Ovary (tissue), 9 donors: ENCODE data around the gene DAP3. TPM values are rescaled to one million over a fixed set of nuclear protein-coding genes. Genes with fewer than 3 reads are reported as not detected.

Experiments
- DNase-seq, 5 donors: peaks; one replicate each; pipeline ENCODE4 v3.0.0-alpha.2; 2019 to 2020
- H3K27ac ChIP-seq, 2 donors: fragments of 200-600 bp; one replicate each; pipeline versions ENCODE4 v1.5.1 to v1.8.0; 2019 to 2022
- H3K27me3 ChIP-seq: fragments of 200-600 bp; one replicate; pipeline ENCODE4 v1.8.0; 2022
- H3K36me3 ChIP-seq: fragments of 200-600 bp; sonication (generic); one replicate; pipeline ENCODE4 v1.5.1; 2019
- H3K4me1 ChIP-seq: one replicate; pipeline ENCODE4 v1.8.1; 2013; ENCODE audit warnings: mild to moderate bottlenecking, moderate library complexity; ENCODE audit not compliant: insufficient read depth
- H3K4me3 ChIP-seq: fragments of 200-600 bp; sonication (generic); one replicate; pipeline ENCODE4 v1.5.1; 2017
- H3K9me3 ChIP-seq, 2 donors: fragments of 200-600 bp in 1 of 2; sonication (generic) in 1 of 2; one replicate each; pipeline versions ENCODE4 v1.5.1 to v1.8.1; 2013 to 2019; ENCODE audit warnings: mild to moderate bottlenecking in 1 of 2, moderate library complexity in 1 of 2
- EP300 ChIP-seq: sonication (generic); formaldehyde crosslinking; IDR thresholded peaks from one replicate; pipeline ENCODE4 v1.6.1; 2017; ENCODE audit warnings: antibody characterized with exemption
- POLR2A ChIP-seq: fragments of 450-650 bp; IDR thresholded peaks from one replicate; pipeline ENCODE4 v1.6.1; 2017; ENCODE audit warnings: antibody characterized with exemption, mild to moderate bottlenecking, moderate library complexity
- WGBS, 3 donors: extraction: QIAGEN DNeasy Blood & Tissue Kit in 1 of 3; methylation state at CpG; one replicate each; pipeline versions ENCODE4 v1.1.5 to v1.1.7; 2013 to 2017; 5-methylcytosine and 5-hydroxymethylcytosine counted together
- intact Hi-C, 4 donors: fragments of 100-400 bp; cut with DNase I; formaldehyde crosslinking; loops; one replicate each; pipeline versions ENCODE4 v1.11.0 to v1.15.1; 2022 to 2023
- polyA plus RNA-seq, 2 donors: library from polyadenylated mRNA; stranded (reverse); fragments of 200-250 nt in 1 of 2; fragments of 350-450 nt in 1 of 2; fragmentation: Illumina TruSeq in 1 of 2; extraction: RNeasy Lipid Tissue Mini Kit (QIAGEN cat#74804) in 1 of 2; gene quantifications; one replicate each; pipeline ENCODE4 v1.2.3, GENCODE V29; 2013 to 2014
- total RNA-seq, 7 donors: library from RNA; depleted of rRNA in 2 of 7; stranded (reverse); fragments of >200 nt in 2 of 7; fragmentation: NEBNext Ultra II Directional in 3 of 7; extraction: Animal tissue kit (Norgen Biotek cat#: 25700) in 3 of 7; gene quantifications; one replicate each; pipeline versions ENCODE4 v1.1.0 to v1.2.4, GENCODE V29; 2016 to 2023
- TF ChIP-seq, protein P1 (sequence below), 3 donors: fragments of 450-650 bp in 2 of 3; fragments of 200-600 bp in 1 of 3; IDR thresholded peaks; one replicate each; pipeline versions ENCODE4 v1.5.1 to v1.8.0; 2016 to 2022; ENCODE audit warnings: antibody characterized with exemption in 3 of 3, mild to moderate bottlenecking in 1 of 3
- donor health status: DM: no; HTN: no; CAD: no; lungs with moderate emphysema.
- donor health status: DM: no; HTN: no; CAD: no.
- donor health status: Bipolar disorder and iron deficiency.
- donor health status: DM: yes; HTN: yes; CAD: no.
- donor health status: DM: no; HTN: no; CAD: no.
- donor health status: DM: yes; HTN: yes; CAD: no.

DAP3 gene
- total and polyA plus RNA-seq, 9 donors, result 43.7 to 140 (median 61.4) TPM

DNA sequence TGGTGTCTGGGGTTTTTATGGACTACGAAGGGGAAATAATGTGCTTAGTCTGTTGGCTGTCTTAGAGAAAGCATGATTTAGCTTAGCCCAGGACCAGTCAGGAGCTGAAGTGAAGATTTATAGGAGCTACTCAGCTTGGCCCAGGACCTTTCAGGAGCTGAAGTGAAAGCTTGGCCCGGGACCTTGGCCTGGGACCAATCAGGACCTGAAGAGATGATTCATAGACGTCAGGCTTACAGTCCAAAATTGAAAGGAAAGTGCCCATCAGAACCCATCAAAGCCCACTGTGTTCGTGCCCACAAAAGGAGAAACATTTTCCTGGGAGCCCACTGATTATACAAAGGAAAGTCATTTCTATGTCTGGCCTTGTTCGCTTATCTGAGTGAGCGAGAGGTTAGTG lies 43.2 kb upstream of the DAP3 start:
- no peaks in the 10 kb centered on the region for H3K27me3 ChIP-seq
- TF ChIP-seq EP300 (no peak), POLR2A (no peak)
- TF ChIP-seq, protein P1, sequence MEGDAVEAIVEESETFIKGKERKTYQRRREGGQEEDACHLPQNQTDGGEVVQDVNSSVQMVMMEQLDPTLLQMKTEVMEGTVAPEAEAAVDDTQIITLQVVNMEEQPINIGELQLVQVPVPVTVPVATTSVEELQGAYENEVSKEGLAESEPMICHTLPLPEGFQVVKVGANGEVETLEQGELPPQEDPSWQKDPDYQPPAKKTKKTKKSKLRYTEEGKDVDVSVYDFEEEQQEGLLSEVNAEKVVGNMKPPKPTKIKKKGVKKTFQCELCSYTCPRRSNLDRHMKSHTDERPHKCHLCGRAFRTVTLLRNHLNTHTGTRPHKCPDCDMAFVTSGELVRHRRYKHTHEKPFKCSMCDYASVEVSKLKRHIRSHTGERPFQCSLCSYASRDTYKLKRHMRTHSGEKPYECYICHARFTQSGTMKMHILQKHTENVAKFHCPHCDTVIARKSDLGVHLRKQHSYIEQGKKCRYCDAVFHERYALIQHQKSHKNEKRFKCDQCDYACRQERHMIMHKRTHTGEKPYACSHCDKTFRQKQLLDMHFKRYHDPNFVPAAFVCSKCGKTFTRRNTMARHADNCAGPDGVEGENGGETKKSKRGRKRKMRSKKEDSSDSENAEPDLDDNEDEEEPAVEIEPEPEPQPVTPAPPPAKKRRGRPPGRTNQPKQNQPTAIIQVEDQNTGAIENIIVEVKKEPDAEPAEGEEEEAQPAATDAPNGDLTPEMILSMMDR (IDR thresholded peaks at IDR 0.05), result no peak
- H3K36me3 ChIP-seq, result no peaks in the 10 kb centered on the region
- H3K9me3 ChIP-seq, result no peaks in the 10 kb centered on the region
- DNase-seq, result no peak
- H3K27ac ChIP-seq, result no peak overlapping the region
- no peaks in the 10 kb centered on the region for H3K4me1 ChIP-seq
- intact Hi-C loops, result no loop called here
- WGBS, 3 donors, result 44 to 52% (median 51%) methylated on average over 6 of the region's 6 CpGs
- no peak overlapping the region for H3K4me3 ChIP-seq

DNA sequence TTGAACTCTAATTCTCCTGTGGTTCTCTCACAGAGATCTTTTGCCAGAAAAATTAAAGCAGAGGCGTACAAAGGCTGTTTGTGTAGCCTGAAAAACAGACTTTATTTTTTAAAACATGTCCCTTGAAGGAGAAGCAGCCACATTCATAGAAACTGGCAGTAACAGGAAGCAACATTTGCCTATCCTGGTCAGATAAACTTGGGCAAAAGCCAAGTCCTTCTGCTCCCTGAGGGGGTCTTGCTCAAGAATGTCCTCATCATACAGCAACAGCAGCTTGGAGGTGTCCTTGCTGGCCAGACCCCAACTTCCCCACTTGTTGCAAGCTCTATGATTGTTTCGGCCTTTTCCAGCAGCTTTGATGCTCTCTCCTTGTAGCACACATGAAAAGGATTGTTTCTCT lies 42.6 kb upstream of the DAP3 start:
- DNase-seq, result no peak
- no peak overlapping the region for H3K4me3 ChIP-seq
- no peaks in the 10 kb centered on the region for H3K9me3 ChIP-seq
- no peaks in the 10 kb centered on the region for H3K4me1 ChIP-seq
- H3K27ac ChIP-seq, result no peak overlapping the region
- intact Hi-C loops, result no loop called here
- H3K27me3 ChIP-seq, result no peaks in the 10 kb centered on the region
- TF ChIP-seq EP300 (no peak), POLR2A (no peak)
- TF ChIP-seq, protein P1 (IDR thresholded peaks at IDR 0.05), result no peak
- H3K36me3 ChIP-seq, result no peaks in the 10 kb centered on the region
- WGBS, 3 donors, result 56 to 68% (median 60%) methylated on average over 2 of the region's 2 CpGs

DNA sequence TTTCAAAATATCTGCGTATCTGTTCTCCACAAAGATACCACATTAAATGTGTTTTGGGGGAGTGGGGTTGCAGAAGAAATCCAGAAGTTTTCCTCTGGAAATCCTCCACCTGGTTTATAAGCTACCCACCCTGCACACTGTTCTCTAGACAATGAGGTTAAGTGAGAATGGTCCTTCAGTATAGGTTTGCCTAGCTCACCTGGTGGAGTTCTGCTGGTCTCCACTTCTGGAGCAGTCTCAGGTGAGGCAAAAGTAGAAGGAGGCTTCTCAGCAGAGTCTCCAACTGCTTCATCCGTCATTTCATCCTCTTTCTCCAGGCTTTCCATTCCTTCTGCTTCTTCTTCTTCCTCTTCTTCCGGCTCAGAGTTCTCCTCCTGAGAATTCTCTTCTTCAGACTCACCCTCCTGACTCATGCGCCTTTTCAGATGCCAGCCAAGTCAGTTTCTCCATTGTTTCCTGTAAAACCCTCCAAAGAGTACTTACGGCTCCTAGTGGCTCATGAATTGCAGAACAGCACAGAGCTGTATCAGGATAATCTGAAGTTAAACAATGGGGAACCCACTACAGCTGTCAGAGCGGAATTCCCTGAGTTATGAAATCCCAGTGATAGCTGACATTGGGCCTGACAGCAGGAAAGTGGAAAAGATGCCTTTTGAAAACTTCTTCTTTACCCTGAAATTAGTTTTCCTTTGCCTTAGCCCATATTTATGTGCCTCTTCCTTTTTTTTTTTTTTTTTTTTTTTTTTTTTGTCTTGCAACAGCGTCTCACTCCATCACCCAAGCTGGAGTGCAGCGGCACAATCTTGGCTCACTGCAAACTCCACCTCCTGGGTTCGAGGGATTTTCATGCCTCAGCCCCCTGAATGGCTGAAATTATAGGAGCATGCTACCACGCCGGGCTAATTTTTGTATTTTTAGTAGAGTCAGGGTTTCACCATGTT lies 40.4 kb upstream of the DAP3 start:
- Histone ChIP-seq H3K27me3 (no peaks in the 10 kb centered on the region), H3K4me3 (no peak overlapping the region), H3K9me3 (no peaks in the 10 kb centered on the region), H3K27ac (no peak overlapping the region), H3K36me3 (no peaks in the 10 kb centered on the region), H3K4me1 (no peaks in the 10 kb centered on the region)
- no peak for DNase-seq
- WGBS, 3 donors, result 60 to 67% (median 60%) methylated on average over 11 of the region's 11 CpGs
- intact Hi-C loops, result no loop called here
- TF ChIP-seq EP300, result no peak
- TF ChIP-seq POLR2A, result no peak
- TF ChIP-seq, protein P1 (IDR thresholded peaks at IDR 0.05), result no peak

DNA sequence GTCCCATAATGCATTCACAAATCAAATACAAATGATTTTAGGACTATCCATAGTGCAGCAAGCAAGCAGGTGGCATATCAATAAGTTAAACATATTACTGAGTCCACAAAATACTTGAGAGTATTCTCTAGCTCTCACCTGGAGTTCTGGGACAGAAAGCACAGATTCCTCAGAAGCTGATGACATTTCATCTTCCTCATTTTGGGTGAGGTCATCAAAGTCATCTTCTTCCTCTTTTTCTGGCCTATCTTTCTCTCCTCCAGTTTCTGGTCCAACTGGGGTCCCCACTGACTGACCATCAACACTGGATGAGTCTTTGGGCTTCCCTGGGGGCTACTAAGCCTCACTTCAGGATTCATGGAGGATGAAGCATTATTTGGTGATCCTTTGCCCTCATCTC lies 39.2 kb upstream of the DAP3 start:
- intact Hi-C loops, result no loop called here
- TF ChIP-seq POLR2A (no peak), EP300 (no peak)
- TF ChIP-seq, protein P1 (IDR thresholded peaks at IDR 0.05), result no peak
- H3K27ac ChIP-seq, result no peak overlapping the region
- no peaks in the 10 kb centered on the region for H3K4me1 ChIP-seq
- no peak overlapping the region for H3K4me3 ChIP-seq
- no peaks in the 10 kb centered on the region for H3K27me3 ChIP-seq
- DNase-seq, result no peak
- H3K36me3 ChIP-seq, result no peaks in the 10 kb centered on the region
- H3K9me3 ChIP-seq, result no peaks in the 10 kb centered on the region
